ENCODE data around the gene AGFG1. TPM values are rescaled to one million over a fixed set of nuclear protein-coding genes. Genes with fewer than 3 reads are reported as not detected.

The AGFG1 gene
- total RNA-seq, 6 donors from 2014 or later, result 24.1 to 99.6 (median 71.2) TPM

- TF ChIP-seq CTCF (IDR thresholded peaks at IDR 0.05) (no peak), POLR2A (IDR thresholded peaks at IDR 0.05) (no peak), POLR2AphosphoS5 (IDR thresholded peaks at IDR 0.05) (no peak), EP300 (IDR thresholded peaks at IDR 0.05) (no peak)
- 96 to 100% methylated on average over 1 of the region's 1 CpG for WGBS, 2 donors
- DNase-seq (no peak), ATAC-seq (ENCODE audit: low FRiP score in 2 of 2) (no peak)
- no peaks in the 10 kb centered on the region for H3K4me1 ChIP-seq
- H3K27me3 ChIP-seq, result no peaks in the 10 kb centered on the region
- H3K36me3 ChIP-seq, result no peaks in the 10 kb centered on the region
- H3K4me3 ChIP-seq, result no peak overlapping the region
- no peak overlapping the region for H3K27ac ChIP-seq
- H3K9me3 ChIP-seq, result peaks cover 0 to 14% (median 3%) of the 10 kb centered on the region in 4 donors
These were observed 107.8 kb downstream of the AGFG1 start for GRCh38 chr2:227579791-227580190.

GRCh38 chr2:227582369-227582768 is 110.4 kb downstream of the AGFG1 start:
- Histone ChIP-seq H3K27me3 (no peaks in the 10 kb centered on the region), H3K4me1 (no peaks in the 10 kb centered on the region), H3K36me3 (no peaks in the 10 kb centered on the region), H3K9me3 (peaks cover 0 to 14% (median 3%) of the 10 kb centered on the region in 4 donors), H3K4me3 (no peak overlapping the region), H3K27ac (no peak overlapping the region)
- TF ChIP-seq POLR2AphosphoS5 (IDR thresholded peaks at IDR 0.05) (no peak), POLR2A (IDR thresholded peaks at IDR 0.05) (no peak), CTCF (IDR thresholded peaks at IDR 0.05) (no peak), EP300 (IDR thresholded peaks at IDR 0.05) (no peak)
- DNase-seq, result no peak
- ATAC-seq (ENCODE audit: low FRiP score in 2 of 2), result no peak

- H3K4me3 ChIP-seq, result no peak overlapping the region
- H3K9me3 ChIP-seq, result no peaks in the 10 kb centered on the region
- no peak overlapping the region for H3K27ac ChIP-seq
- TF ChIP-seq EP300 (IDR thresholded peaks at IDR 0.05), result no peak
- no peak for TF ChIP-seq POLR2AphosphoS5 (IDR thresholded peaks at IDR 0.05)
- no peak for TF ChIP-seq POLR2A (IDR thresholded peaks at IDR 0.05)
- no peak for TF ChIP-seq CTCF (IDR thresholded peaks at IDR 0.05)
- H3K27me3 ChIP-seq, result no peaks in the 10 kb centered on the region
- no peak for DNase-seq
- WGBS, 2 donors, result 77 to 78% methylated on average over 1 of the region's 1 CpG
- no peaks in the 10 kb centered on the region for H3K36me3 ChIP-seq
- no peak for ATAC-seq (ENCODE audit: low FRiP score in 2 of 2)
- H3K4me1 ChIP-seq, result no peaks in the 10 kb centered on the region
These were observed 120.9 kb downstream of the AGFG1 start for GRCh38 chr2:227592694-227593387.

GRCh38 chr2:227595797-227596196 is 123.8 kb downstream of the AGFG1 start:
- no peak for TF ChIP-seq POLR2A (IDR thresholded peaks at IDR 0.05)
- no peak for TF ChIP-seq EP300 (IDR thresholded peaks at IDR 0.05)
- no peak for TF ChIP-seq POLR2AphosphoS5 (IDR thresholded peaks at IDR 0.05)
- TF ChIP-seq CTCF (IDR thresholded peaks at IDR 0.05), result no peak
- ATAC-seq (ENCODE audit: low FRiP score in 2 of 2) (no peak), DNase-seq (no peak)
- Histone ChIP-seq H3K27ac (no peak overlapping the region), H3K4me1 (no peaks in the 10 kb centered on the region), H3K9me3 (no peaks in the 10 kb centered on the region), H3K27me3 (no peaks in the 10 kb centered on the region), H3K36me3 (no peaks in the 10 kb centered on the region), H3K4me3 (no peak overlapping the region)
- 57 to 64% methylated on average over 4 of the region's 4 CpGs for WGBS, 2 donors

- H3K36me3 ChIP-seq, result no peaks in the 10 kb centered on the region
- no peaks in the 10 kb centered on the region for H3K4me1 ChIP-seq
- TF ChIP-seq POLR2A (IDR thresholded peaks at IDR 0.05) (no peak), EP300 (IDR thresholded peaks at IDR 0.05) (no peak), POLR2AphosphoS5 (IDR thresholded peaks at IDR 0.05) (no peak), CTCF (IDR thresholded peaks at IDR 0.05) (no peak)
These were observed 125.1 kb downstream of the AGFG1 start for GRCh38 chr2:227597036-227597435.

More at GRCh38 chr2:227597036-227597435, 125.1 kb downstream of the AGFG1 start:
- H3K27me3 ChIP-seq, result no peaks in the 10 kb centered on the region
- no peak for DNase-seq
- peak in 1 of 2 donors; percentile 45 for ATAC-seq (ENCODE audit: low FRiP score in 2 of 2)
- no peak overlapping the region for H3K4me3 ChIP-seq
- H3K9me3 ChIP-seq, result no peaks in the 10 kb centered on the region
- H3K27ac ChIP-seq, result no peak overlapping the region

All from upper lobe of left lung (tissue), 6 donors.